NCI-H187 (cell line): ENCODE results near the gene PERM1.
"Not testable (repeated sequence)": the region's sequence is repeated elsewhere in the genome, so short reads cannot be mapped to it uniquely, and the experiment has no call there.

Experiments used
- DNase-seq, 2 experiments: peaks; one replicate each; lab custom pipeline; 2025; lab: John Stamatoyannopoulos, UW

PERM1 gene

GRCh38 chr1:998995-999724, 17.3 kb upstream of the PERM1 start:
- DNase-seq: no peak

GRCh38 chr1:998745-998994, 16.8 kb upstream of the PERM1 start:
- DNase-seq: no peak

GRCh38 chr1:997993-998744, 16.3 kb upstream of the PERM1 start:
- no peak for DNase-seq

- DNase-seq: no peak
Observed at GRCh38 chr1:997713-997992, 15.8 kb upstream of the PERM1 start.

- no peak for DNase-seq
Observed at GRCh38 chr1:996851-997712, 15.2 kb upstream of the PERM1 start.

- DNase-seq: no peak
Observed at GRCh38 chr1:995665-996633, 14.1 kb upstream of the PERM1 start.

GRCh38 chr1:994546-994945, 12.7 kb upstream of the PERM1 start:
- not testable (repeated sequence) for DNase-seq

GRCh38 chr1:993379-993995, 11.6 kb upstream of the PERM1 start:
- no peak for DNase-seq

GRCh38 chr1:992362-992761, 10.5 kb upstream of the PERM1 start:
- no peak for DNase-seq

GRCh38 chr1:991895-992294, 10.0 kb upstream of the PERM1 start:
- DNase-seq: no peak

GRCh38 chr1:991275-991674, 9.4 kb upstream of the PERM1 start:
- not testable (repeated sequence) for DNase-seq

GRCh38 chr1:988061-988460, 6.2 kb upstream of the PERM1 start:
- not testable (repeated sequence) for DNase-seq

- no peak for DNase-seq
Observed at GRCh38 chr1:985126-985525, 3.2 kb upstream of the PERM1 start.

- DNase-seq: no peak
Observed at GRCh38 chr1:984476-984814, 2.6 kb upstream of the PERM1 start.

GRCh38 chr1:983798-984475, 2.0 kb upstream of the PERM1 start:
- DNase-seq: no peak

GRCh38 chr1:982765-983436, 1.0 kb upstream of the PERM1 start:
- DNase-seq: no peak

GRCh38 chr1:981491-981954, 370 bp downstream of the PERM1 start:
- no peak for DNase-seq

- DNase-seq: no peak
Observed at GRCh38 chr1:980602-981395, 1.1 kb downstream of the PERM1 start.

- DNase-seq: no peak
Observed at GRCh38 chr1:980137-980571, 1.7 kb downstream of the PERM1 start.

GRCh38 chr1:979744-980072, 2.2 kb downstream of the PERM1 start:
- DNase-seq: no peak
